ENCODE measurements around the gene FXYD7. TPM values are rescaled to one million over a fixed set of nuclear protein-coding genes. Genes with fewer than 3 reads are reported as not detected.

FXYD7 gene
- total and polyA plus RNA-seq, 2 of the 4 experiments (the other 2 are of a cell fraction): 0.31 TPM; not detected in 1

DNA sequence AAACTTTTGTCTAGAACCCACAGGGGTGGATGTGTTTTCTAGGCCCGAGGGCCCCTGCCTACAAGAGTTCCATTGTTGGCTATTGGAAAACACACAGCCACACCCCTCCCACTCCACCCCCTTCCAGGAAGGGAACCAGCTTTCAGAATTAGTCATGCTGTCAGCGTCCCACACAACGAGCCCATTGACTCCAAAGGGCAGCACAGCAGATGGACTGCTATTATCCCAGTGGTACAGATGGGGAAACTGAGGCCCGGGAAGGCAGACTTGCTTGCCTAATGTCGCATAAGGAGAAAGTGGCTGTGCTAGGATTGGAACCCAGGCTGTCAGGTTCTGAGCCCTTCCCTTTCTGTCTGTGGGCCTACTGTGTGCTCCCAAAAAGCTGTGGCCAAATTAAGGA lies 35.5 kb upstream of the FXYD7 start:
- H4K91ac ChIP-seq (ENCODE audit: insufficient read depth, low read depth, low read length): no peak overlapping the region
- H4K5ac ChIP-seq (ENCODE audit: low read depth, low read length): no peak overlapping the region
- no peaks in the 10 kb centered on the region for H3K36me3 ChIP-seq (ENCODE audit: control insufficient read depth, insufficient read depth, low read length)
- no peak overlapping the region for H3K4me2 ChIP-seq (ENCODE audit: low read depth, low read length)
- H3K79me1 ChIP-seq (ENCODE audit: low read depth in 1 of 2, low read length in 2 of 2): no peaks in the 10 kb centered on the region
- H3K4me1 ChIP-seq (ENCODE audit: control insufficient read depth, insufficient read depth, low read length): no peaks in the 10 kb centered on the region
- H3K9me1 ChIP-seq (ENCODE audit: insufficient read depth, low read length): no peaks in the 10 kb centered on the region
- no peak overlapping the region for H3K9ac ChIP-seq (ENCODE audit: low read depth, low read length)
- BruUV-seq (replicated peaks): no TSS peak
- H2AK5ac ChIP-seq (ENCODE audit: low read depth, low read length): no peak overlapping the region
- no peak overlapping the region for H2AFZ ChIP-seq (replicated peaks; ENCODE audit: low read length, poor library complexity)
- H2AK9ac ChIP-seq (replicated peaks; ENCODE audit: low read depth, low read length, poor library complexity): no peak overlapping the region
- no peak overlapping the region for H3K4ac ChIP-seq (ENCODE audit: low read depth, low read length)
- dilution Hi-C loops (cut with HindIII; ENCODE audit: low sequenced_read_pairs, unreplicated experiment) (no loop called here), in situ Hi-C loops (cut with MboI; ENCODE audit: low sequenced_read_pairs) (no loop called here), intact Hi-C loops (cut with micrococcal nuclease) (no loop called here)
- POLR2A ChIA-PET (ENCODE audit: unreplicated experiment): no interaction called here
- DNase-seq (no peak), ATAC-seq (ENCODE audit: low read depth) (no peak)
- no peak overlapping the region for H2BK15ac ChIP-seq (ENCODE audit: low read depth, low read length)
- 17% methylated on average over 2 of the region's 5 CpGs; no CpG with 5 or more reads in 1 of the 2 experiments for WGBS, 2 experiments (ENCODE audit: extremely low coverage in 2 of 2, insufficient read length in 1 of 2)
- no peak overlapping the region for H2BK120ac ChIP-seq (ENCODE audit: low read depth, low read length)
- H4K20me1 ChIP-seq (ENCODE audit: insufficient read depth, low read length): no peaks in the 10 kb centered on the region
- no peak overlapping the region for H3K27ac ChIP-seq (ENCODE audit: insufficient read depth, low read length)
- H3K18ac ChIP-seq (ENCODE audit: low read depth, low read length): no peak overlapping the region
- no peak overlapping the region for H3K56ac ChIP-seq (ENCODE audit: extremely low read depth, insufficient read depth, low read length)
- peaks cover 3% of the 10 kb centered on the region; the same call in 1 of the 2 replicates for H3K27me3 ChIP-seq (ENCODE audit: control insufficient read depth, insufficient read depth, low read length)
- H3K9me3 ChIP-seq (ENCODE audit: control insufficient read depth, insufficient read depth, low read length): peaks cover 5% of the 10 kb centered on the region; the same call in 1 of the 2 replicates
- no peak overlapping the region for H4K8ac ChIP-seq (ENCODE audit: low read depth in 2 of 2, low read length in 2 of 2)
- no peak overlapping the region for H3K4me3 ChIP-seq (ENCODE audit: insufficient read depth, low read depth, low read length)
- no peak overlapping the region for H2BK5ac ChIP-seq (ENCODE audit: low read depth, low read length, poor library complexity, severe bottlenecking)
- H3K14ac ChIP-seq (replicated peaks; ENCODE audit: low read depth, low read length): no peak overlapping the region
- no peak for TF ChIP-seq POLR2A (IDR thresholded peaks at IDR 0.05; ENCODE audit: low read depth, low read length)
- no peak for TF ChIP-seq RAD21 (IDR thresholded peaks at IDR 0.05; ENCODE audit: low read length)
- no peak for TF ChIP-seq MXI1 (IDR thresholded peaks at IDR 0.05; ENCODE audit: borderline replicate concordance, low read depth, low read length)
- TF ChIP-seq RCOR1 (IDR thresholded peaks at IDR 0.05; ENCODE audit: insufficient replicate concordance, low read length): no peak
- TF ChIP-seq, protein P1, sequence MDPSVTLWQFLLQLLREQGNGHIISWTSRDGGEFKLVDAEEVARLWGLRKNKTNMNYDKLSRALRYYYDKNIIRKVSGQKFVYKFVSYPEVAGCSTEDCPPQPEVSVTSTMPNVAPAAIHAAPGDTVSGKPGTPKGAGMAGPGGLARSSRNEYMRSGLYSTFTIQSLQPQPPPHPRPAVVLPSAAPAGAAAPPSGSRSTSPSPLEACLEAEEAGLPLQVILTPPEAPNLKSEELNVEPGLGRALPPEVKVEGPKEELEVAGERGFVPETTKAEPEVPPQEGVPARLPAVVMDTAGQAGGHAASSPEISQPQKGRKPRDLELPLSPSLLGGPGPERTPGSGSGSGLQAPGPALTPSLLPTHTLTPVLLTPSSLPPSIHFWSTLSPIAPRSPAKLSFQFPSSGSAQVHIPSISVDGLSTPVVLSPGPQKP (IDR thresholded peaks at IDR 0.05; ENCODE audit: borderline replicate concordance, low read depth, low read length): no peak
- no peak for TF ChIP-seq NFE2L2 (IDR thresholded peaks at IDR 0.05; ENCODE audit: low read depth, low read length)
- no peak for TF ChIP-seq MAZ (IDR thresholded peaks at IDR 0.05; ENCODE audit: borderline replicate concordance, low read depth, low read length)
- no peak overlapping the region for H3K23ac ChIP-seq (ENCODE audit: low read depth, low read length)
- CTCF ChIA-PET: interaction anchor here (0.7 kb wide), 1 partner anchor 40 kb away, joined by 4 read pairs; no protein-coding TSS in a partner anchor
- no peak overlapping the region for H2BK20ac ChIP-seq (ENCODE audit: low read depth, low read length)
